EH (cell line): ENCODE data around the gene HJURP.
A peak's percentile ranks its signal among the peaks of the same experiment; 100 is the strongest.

ENCODE experiments used
- DNase-seq: peaks from one replicate; pipeline ENCODE4 v3.0.0-alpha.2; 2015; ENCODE audit warnings: low read depth

HJURP gene

DNA sequence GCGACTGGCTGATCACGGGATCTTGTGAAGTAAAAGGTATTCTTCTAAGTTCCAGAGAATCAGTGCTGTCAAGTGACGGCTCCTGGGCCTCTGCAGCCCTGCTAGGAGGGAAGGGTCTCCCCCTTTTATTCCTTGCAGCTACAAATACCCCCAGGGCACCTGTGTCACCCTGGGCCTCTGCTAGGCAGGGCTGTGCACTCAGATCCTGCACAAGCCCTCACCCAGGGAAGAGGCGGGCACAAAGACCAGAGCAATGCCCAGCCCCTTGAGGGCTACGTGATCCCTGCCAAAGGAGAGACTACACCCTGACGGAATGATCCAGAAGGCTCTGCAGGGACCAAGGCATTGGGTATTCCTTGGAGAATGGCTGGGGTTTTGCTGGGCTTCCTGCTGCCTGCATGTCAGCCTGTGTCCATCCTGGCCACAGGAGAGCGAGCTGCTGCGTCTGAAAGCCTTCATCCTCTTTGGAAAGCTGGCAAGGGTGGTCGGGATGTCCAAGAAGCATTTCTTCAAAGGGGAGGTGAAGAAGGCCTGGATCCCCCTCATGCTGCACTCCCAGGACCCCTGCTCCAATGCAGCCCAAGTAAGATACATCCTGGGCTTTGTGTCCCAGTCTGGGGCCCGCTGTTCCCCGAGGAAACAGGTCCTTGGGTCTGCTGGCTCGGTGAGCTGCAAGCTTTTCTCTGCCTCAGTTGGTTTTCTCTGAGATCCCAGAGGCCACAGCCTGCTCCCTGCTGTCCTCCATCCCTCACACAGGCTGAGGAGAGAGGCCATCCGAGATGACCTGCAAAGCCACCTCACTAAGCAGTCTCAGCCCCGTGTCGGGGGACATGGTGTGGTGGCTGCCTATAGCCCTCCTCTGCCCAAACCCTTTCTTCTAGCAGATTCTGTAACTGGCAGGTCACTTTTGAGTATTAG, 24.9 kb downstream of the HJURP start:
- no peak for DNase-seq

DNA sequence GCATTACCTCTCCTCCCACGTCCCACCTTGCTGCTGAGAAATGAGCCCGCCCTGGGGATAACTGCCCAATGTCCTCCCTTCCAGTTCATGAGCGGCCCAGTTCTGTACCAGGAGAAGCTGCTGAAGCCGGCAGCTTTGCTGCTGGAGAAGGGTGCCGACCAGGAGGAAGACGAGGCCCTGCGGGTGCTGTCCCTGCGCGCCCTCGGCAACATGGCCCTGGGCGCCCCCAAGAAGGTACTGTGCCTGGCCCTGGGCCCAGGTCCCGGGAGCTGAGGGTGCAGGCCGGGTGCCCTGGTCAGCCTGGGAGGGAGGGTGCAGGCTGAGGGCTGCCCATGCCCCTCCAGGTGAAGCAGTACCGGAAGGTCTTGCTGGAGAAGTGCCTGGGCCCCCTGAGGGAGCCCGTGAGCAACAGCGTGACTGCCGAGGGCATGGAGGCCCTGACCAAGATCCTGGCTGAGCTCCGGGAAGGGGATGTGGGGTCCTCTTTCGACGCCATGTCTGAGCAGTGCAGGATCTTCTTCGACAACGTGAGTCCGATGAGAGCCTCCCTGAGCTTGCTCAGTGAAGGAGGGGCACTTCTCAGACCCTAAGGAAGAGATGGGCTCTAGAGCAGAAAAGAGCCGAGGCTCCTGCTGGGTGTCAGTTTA, 25.7 kb downstream of the HJURP start:
- DNase-seq = no peak

GRCh38 chr2:233824373-233824772, 30.0 kb downstream of the HJURP start:
- DNase-seq = no peak

DNA sequence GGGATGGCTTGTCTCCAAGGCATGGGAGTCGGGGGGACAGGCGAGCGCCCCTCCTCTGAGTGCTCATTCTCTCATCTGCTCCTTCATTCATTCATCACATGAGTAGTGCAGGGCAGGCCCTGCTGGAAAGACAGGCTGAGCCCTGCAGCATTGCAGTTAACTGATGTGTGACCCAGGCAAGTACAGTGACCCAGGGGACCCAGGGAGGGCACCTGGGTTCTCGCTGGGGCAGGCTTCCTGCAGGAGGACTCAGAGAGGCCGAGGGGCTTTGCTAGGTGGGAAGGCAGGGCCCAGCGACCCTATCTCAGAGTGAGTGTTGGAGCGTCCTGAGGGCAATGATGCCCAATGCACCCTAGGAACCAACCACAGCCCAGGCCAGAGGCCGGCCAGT, 30.6 kb downstream of the HJURP start:
- no peak for DNase-seq

DNA sequence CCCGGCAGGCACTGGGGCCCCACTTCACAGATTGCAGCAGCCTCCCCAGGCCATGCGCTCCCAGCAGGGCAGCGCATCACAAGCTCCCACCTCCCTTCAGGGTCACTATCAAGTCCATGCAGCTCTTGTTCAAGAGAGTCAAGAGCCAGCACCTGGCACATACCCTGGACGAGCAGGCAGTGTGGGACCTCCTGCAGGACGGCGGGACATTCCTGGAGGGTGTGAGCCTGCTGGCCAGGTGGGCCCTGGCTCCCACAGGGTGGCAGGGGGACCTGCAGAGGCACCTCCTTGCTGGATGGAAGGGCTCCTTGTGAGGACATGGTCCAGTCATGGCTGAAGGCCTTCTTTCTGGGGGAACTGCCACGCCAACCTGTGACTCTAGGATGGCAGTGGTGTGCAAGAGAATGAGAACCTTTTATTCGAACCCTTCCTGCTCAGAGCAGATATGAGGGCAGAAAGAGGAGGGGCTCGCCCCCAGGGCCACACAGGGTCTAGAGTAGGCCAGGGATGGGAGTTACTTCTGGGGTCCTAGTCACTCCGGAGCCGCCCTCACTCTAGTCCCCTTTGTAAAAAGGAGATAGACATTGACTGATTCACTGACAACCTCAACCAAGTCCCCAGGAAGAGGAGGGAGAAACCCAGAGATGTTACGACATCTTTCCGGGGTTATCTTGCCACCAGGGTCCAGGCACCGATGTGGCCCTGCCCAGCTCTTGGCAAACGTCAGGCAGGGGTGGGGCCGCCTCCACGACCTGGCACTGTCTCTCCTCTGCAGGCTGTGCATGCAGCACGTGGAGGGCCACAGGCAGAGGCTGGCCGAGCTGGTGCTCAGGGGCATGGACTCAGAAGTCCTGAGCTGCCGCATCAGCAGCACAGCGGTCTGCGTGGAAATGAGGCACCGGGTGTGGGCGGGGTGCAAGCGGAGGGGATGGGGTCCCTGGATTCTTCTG, 31.3 kb downstream of the HJURP start:
- DNase-seq = no peak

DNA sequence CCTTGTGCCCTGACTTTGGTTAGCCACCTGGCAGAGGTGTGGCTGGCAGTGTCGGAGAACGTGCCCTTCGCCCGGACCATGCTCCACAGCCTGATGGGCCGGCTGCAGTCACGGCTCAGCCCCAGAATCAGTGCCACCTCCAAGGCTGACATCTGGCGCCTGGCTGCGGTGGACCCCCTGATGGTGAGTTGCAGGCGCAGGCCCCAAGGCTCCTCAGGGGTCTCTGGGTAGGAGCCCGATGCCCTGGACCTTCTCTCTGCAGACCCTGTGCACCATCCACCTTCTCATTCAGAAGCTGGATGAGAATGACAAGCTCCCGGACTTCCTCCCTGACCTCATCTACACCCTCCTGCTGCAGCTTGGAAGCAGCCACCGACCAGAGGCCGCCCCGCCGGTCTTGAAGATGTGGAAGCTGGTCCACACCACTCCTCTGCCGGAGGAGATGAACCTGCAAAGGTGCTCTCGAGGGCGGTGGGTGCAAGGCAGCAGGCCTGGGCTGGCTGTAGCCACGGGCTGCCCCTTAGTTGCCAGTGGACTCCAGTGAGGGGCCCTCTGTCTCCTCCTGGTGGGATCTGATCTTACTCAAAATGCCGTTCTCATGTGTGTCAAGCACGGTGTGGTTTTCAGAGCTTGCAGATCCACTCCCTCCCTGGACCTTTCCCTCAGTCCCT, 32.1 kb downstream of the HJURP start:
- no peak for DNase-seq

DNA sequence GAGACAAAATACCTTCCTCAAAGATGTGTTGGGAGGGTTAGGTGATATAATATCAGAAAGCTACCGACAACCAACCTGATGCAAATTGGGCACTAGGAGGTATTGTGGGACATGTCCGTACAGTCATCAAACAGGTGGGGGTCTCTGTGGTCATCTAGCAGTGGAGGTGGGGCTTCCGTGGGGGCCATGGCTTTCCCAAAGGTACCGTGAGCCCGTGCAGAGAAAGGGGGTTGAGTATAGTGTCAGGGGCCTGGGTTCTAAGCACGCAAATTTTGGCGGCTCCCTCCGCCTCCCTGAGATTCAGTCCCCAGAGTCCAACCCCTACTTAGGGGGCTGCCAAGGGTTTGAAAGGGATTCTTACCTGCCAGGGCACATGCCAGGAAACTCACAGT, 32.6 kb downstream of the HJURP start:
- DNase-seq = no peak

DNA sequence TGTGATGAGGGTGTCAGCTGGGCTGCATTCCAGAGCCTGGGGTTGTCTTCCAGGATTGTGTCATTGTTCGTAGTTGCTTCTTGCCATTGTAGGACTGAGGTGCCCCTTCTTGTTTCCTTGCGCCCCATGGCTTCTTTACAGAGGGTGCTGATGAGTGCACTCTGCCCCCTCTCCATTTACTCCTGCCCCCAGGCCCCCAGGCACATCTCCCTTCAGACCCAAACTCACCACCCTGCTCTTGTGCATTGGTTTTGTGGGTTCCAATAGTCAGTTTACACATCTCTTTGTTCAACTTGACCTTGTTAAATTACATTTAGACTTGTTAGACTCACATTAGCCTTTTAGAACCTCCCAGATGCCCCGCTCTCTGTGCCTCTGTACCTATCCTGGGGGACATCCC, 33.1 kb downstream of the HJURP start:
- no peak for DNase-seq

DNA sequence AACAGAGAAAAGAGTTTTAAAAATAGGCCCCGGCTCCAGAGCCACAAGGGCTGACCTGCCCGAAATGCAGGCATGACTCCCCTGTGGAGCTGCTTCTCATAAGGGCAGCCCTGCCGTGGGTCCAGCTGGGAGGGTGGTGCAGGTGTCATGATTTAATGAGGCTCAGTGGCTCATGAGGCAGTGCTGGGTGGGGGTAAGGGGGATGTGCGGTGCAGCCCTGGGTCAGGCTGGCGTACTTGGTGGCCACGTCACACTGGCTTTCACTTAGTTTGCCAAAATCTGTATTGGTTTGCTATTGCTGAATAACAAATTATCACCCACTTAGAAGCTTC, 33.6 kb downstream of the HJURP start:
- DNase-seq = no peak

- no peak for DNase-seq
Measured at GRCh38 chr2:233819884-233820773, 34.2 kb downstream of the HJURP start.

DNA sequence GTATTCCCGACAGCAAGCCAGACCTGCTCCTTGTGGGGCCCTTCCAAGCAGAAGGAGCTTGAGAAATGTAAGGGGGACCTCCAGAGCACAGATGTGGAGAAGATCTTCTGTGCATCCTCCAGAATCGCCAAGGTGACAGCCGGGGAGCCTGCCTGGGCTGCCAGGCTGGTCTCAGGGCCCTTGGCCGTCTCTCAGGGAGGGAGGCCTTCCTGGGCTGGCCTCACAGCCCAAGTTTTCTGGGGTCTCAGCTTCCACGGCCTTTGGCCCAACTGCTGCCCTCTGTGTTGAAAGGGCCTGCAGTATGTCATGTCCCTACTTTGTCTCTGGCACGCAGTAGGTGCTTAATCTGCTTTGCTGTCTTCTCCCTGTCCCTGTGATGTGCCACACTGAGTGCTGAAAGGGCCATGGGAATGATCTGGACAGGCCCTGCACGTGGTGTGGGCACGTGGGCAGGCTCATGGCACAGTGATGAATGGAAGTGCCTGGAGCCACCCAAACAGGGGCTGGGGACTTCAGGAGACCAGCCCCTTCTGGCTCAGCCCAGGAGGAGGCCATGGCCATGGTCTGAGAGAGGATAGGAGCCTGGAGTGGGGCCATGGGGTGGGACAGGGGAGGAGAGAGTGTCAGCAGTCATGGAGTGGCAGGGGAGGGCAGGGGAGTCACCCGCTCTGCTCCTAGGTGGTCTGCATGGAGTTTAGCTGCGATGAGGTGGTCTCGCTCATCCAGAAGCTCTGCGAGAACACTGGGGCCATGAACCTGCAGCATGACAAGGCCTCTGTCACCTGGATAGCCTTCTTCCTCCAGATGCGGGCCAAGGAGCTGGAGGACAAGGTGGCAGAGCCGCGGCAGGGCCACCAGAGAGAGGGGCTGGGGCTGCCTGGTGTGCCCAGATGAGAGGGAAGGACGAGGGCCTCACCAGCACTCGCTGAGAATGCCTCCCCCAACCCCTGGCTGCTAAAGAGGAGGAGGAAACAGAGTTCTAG, 35.4 kb downstream of the HJURP start:
- DNase-seq = no peak

GRCh38 chr2:233817995-233818638, 36.2 kb downstream of the HJURP start:
- DNase-seq = no peak

DNA sequence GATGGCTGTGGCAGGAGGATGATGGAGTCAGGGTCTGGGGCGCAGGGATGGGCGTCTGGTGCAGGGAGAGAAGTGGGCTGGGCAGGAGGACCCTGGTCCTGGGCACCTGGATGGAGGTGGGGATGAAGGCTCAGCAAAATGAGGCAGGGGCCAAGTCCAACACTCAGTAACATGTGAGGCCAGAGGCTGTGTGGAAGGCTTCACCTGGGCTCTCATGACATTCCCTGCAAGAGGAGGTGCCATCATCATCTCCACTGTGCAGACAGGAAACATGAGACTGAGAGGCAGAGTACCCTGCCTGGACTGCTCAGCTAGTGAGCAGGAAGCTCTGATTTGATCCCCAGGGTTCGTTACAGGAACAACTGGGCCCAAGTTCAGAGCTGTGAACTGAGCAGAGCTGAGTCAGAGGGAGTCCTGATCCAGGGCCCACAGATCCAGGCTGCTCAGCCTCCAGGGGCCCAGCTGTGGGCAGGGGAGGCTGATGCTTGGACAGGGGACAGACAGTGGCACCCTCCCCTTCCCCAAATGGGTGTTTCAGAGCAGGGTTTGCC, 36.9 kb downstream of the HJURP start:
- DNase-seq = peak; percentile 40

DNA sequence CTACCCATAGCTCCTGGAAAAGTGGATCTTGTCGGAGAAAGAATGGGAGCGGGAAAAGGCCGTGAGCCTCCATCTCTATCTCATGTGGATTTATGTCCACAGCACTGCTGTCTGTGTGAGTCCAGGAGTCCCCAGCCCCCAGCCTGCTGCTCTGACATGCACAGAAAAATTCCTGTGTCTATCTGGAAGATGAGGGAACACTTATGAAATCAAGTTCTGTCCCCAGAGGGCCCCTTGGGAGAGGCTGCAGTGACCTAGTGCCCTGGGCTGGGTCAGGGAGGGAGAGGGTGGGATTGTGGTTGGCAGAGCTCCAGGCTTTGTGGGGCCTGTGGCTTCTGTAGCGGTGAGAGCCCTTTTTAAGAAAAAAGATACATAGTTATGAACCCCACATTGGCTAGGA, 37.6 kb downstream of the HJURP start:
- peak; percentile 25 for DNase-seq

DNA sequence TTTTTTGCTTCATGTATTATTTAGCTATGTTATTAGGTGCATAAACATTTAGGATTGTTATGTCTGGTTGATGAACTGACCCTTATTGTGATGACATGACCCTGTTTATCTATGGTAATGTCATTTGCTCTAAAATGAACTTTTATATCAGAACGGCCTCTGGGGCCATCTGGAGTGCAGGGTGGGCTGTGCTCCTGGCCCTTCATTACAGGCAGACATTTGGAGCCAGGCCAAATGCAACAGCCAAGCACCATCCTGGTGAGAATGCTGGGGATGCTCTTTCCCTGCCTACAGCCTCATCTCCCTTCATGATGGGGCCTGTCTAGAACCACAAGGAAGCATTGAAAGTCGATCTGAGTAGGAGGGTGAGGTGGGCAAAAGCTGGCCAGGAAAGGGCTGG, 38.0 kb downstream of the HJURP start:
- peak; percentile 15 for DNase-seq

- peak; percentile 55 for DNase-seq
Measured at GRCh38 chr2:233815861-233816260, 38.5 kb downstream of the HJURP start.

- DNase-seq = peak; percentile 34
Measured at GRCh38 chr2:233814056-233814835, 40.1 kb downstream of the HJURP start.
